ENCODE data around the gene TMPRSS11B.

The TMPRSS11B gene

DNA sequence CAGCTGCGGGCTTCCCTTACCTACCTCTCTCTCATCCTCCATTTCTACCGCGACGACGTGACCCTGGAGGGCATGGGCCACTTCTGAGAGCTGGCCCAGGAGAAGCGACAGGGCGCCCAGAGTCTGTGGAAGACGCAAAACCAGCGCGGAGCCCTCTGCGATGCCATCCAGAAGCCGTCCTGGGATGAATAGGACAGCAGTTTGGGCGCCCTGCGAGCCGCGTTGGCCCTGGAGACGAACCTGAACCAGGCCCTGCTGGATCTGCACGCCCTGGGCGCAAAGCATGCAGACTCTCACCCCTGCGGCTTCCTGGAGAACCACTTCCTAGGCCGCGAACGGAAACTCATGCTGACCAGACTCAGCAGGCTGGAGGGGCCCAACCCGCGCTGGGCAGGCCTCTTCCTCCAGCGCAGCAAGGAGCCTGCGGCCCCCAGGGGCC lies 63.1 kb downstream of the TMPRSS11B start:
- no peak for TF ChIP-seq ZNF521 (tag by site-specific recombination; IDR thresholded peaks at IDR 0.05)
- TF ChIP-seq SCRT2 (tag by site-specific recombination; IDR thresholded peaks at IDR 0.05), result no peak
- no peak for TF ChIP-seq ZNF654 (tag by site-specific recombination; IDR thresholded peaks at IDR 0.05; ENCODE audit: low read depth)
- TF ChIP-seq PRDM1 (tag by site-specific recombination; IDR thresholded peaks at IDR 0.05), result no peak
- no peak for TF ChIP-seq ZNF596 (tag by site-specific recombination; IDR thresholded peaks at IDR 0.05)
- no peak for TF ChIP-seq HOXD13 (CRISPR knock-in tag; IDR thresholded peaks at IDR 0.05; ENCODE audit: borderline replicate concordance)
- no peak for TF ChIP-seq KLF7 (tag by site-specific recombination; IDR thresholded peaks at IDR 0.05; ENCODE audit: borderline replicate concordance)
- no peak for TF ChIP-seq ZFP69B (tag by site-specific recombination; IDR thresholded peaks at IDR 0.05)
- no peak for TF ChIP-seq ZNF350 (tag by site-specific recombination; IDR thresholded peaks at IDR 0.05)
- no peak for TF ChIP-seq ZNF639 (tag by site-specific recombination; IDR thresholded peaks at IDR 0.05)
- no peak for TF ChIP-seq ZNF138 (tag by site-specific recombination; IDR thresholded peaks at IDR 0.05; ENCODE audit: borderline replicate concordance)
- no peak for TF ChIP-seq PRDM4 (tag by site-specific recombination; IDR thresholded peaks at IDR 0.05)
- no peak for TF ChIP-seq ZBTB1 (tag by site-specific recombination; IDR thresholded peaks at IDR 0.05)
- TF ChIP-seq ZNF211 (tag by site-specific recombination; IDR thresholded peaks at IDR 0.05; ENCODE audit: low read depth), result no peak
- TF ChIP-seq ZNF768 (tag by site-specific recombination; IDR thresholded peaks at IDR 0.05), result no peak
- no peak for TF ChIP-seq ZNF707 (tag by site-specific recombination; IDR thresholded peaks at IDR 0.05)
- no peak for TF ChIP-seq ZNF561 (tag by site-specific recombination; IDR thresholded peaks at IDR 0.05; ENCODE audit: borderline replicate concordance)
- TF ChIP-seq SP7 (tag by site-specific recombination; IDR thresholded peaks at IDR 0.05), result no peak
- Histone ChIP-seq H3K27ac (ENCODE audit: extremely low read depth, low read depth, low read length) (no peak overlapping the region), H3K9me3 (ENCODE audit: control insufficient read depth, insufficient read depth, low read depth, low read length) (no peaks in the 10 kb centered on the region), H3K4me3 (ENCODE audit: low read depth, low read length) (no peak overlapping the region), H3K36me3 (ENCODE audit: control insufficient read depth in 2 of 2, insufficient read depth in 1 of 2, low read length in 2 of 2) (no peaks in the 10 kb centered on the region), H3K4me1 (ENCODE audit: control insufficient read depth, insufficient read depth, low read length) (no peaks in the 10 kb centered on the region)
- ChIA-PET POLR2A (no interaction called here), CTCF (no interaction called here)

- Histone ChIP-seq H3K27ac (ENCODE audit: extremely low read depth, low read depth, low read length) (no peak overlapping the region), H3K36me3 (ENCODE audit: control insufficient read depth in 2 of 2, insufficient read depth in 1 of 2, low read length in 2 of 2) (no peaks in the 10 kb centered on the region), H3K4me3 (ENCODE audit: low read depth, low read length) (no peak overlapping the region), H3K9me3 (ENCODE audit: control insufficient read depth, insufficient read depth, low read depth, low read length) (no peaks in the 10 kb centered on the region), H3K4me1 (ENCODE audit: control insufficient read depth, insufficient read depth, low read length) (no peaks in the 10 kb centered on the region)
- ChIA-PET POLR2A (no interaction called here), CTCF (no interaction called here)
- no peak for TF ChIP-seq ZNF37A (tag by site-specific recombination; IDR thresholded peaks at IDR 0.05)
- TF ChIP-seq ZNF362 (tag by site-specific recombination; IDR thresholded peaks at IDR 0.05), result no peak
Observed at GRCh38 chr4:68180849-68181526, 64.5 kb downstream of the TMPRSS11B start.

All from HEK293 (cell line).